Vagina (tissue), 2 donors: Measurements from ENCODE around the gene ZNF74.

ENCODE experiments used
- POLR2AphosphoS5 ChIP-seq, 2 donors: sonication (generic); formaldehyde crosslinking; IDR thresholded peaks; one replicate each; pipeline ENCODE4 v1.9.0; 2017; ENCODE audit warnings: antibody characterized with exemption in 2 of 2, mild to moderate bottlenecking in 2 of 2, low read depth in 1 of 2; ENCODE audit not compliant: insufficient read depth in 1 of 2
- TF ChIP-seq, protein P1 (sequence below), 3 experiments: fragments of 450-650 bp in 2 of 3; fragments of 200-600 bp in 1 of 3; sonication (generic) in 1 of 3; IDR thresholded peaks; one replicate each; pipeline ENCODE4 v1.5.1; 2017 to 2019; ENCODE audit warnings: antibody characterized with exemption in 3 of 3, mild to moderate bottlenecking in 2 of 3, moderate library complexity in 2 of 3

DNA sequence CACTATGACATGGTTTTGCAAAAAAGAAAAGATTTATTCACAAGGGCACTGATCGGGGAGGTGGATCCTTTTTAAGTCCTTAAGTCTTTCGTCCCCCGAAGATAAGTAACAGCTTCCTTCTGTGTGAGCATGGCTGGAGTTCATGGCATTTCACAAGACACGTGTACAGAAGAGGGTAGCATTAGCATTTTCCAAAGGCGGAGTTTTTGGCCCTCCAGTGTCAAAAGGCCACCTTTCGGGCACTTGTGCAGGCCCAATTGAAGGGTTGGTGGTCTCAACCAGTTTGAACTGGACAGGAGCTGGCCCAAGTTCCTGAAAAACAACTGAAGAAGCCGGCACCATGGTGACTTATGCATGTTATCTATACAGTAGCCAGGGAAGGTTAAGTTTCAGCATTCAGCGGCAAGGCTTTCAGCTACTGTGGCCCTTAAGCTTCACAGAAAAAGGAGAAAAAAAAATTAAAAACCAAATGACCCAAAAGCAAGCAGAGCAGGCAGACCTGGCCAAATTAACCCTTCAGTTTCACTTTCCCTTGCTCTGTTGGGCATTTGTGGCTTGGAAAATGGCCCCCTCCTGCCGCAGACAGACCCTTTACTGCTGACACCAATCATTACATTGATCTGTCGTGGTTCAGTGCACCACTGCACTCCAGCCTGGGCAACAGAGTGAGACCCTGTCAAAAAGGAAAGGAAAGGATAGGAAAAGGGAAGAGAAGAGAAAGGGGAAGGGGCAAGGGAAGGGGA is 18.7 kb downstream of the ZNF74 start:
- no peak for TF ChIP-seq POLR2AphosphoS5 (IDR thresholded peaks at IDR 0.05; ENCODE audit: insufficient read depth in 1 of 2, low read depth in 1 of 2)
- TF ChIP-seq, protein P1, sequence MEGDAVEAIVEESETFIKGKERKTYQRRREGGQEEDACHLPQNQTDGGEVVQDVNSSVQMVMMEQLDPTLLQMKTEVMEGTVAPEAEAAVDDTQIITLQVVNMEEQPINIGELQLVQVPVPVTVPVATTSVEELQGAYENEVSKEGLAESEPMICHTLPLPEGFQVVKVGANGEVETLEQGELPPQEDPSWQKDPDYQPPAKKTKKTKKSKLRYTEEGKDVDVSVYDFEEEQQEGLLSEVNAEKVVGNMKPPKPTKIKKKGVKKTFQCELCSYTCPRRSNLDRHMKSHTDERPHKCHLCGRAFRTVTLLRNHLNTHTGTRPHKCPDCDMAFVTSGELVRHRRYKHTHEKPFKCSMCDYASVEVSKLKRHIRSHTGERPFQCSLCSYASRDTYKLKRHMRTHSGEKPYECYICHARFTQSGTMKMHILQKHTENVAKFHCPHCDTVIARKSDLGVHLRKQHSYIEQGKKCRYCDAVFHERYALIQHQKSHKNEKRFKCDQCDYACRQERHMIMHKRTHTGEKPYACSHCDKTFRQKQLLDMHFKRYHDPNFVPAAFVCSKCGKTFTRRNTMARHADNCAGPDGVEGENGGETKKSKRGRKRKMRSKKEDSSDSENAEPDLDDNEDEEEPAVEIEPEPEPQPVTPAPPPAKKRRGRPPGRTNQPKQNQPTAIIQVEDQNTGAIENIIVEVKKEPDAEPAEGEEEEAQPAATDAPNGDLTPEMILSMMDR (IDR thresholded peaks at IDR 0.05) = no peak
